GM19099 (cell line): ENCODE measurements around the gene IL17F.

Source experiments
- POLR2A ChIP-seq: IDR thresholded peaks from 3 replicates; pipeline ENCODE4 v1.6.1; 2011; ENCODE audit warnings: low read depth; ENCODE audit not compliant: insufficient read length; ENCODE audit errors: extremely low read depth

IL17F gene

DNA sequence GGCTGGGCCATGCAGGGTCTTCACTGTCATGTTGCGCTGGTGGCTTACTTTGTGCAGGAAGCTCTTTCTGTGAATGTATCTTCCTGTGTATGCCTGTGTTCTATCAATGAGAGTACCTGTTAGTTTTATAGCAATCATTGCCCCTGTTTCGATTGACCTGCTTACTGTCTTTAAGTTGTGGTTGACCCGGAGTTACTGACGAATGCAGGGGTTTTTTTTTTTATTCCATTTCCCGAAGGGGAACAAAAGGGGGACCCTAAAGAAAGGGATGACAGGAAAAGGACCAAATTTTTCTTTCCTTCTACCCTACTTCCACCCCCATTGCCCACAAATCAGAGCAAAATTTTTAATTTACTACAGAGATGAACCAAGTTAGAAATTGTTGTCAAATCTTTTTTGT is at the start of gene IL17F:
TSS of gene IL17F (minus strand) at position 101 of the 400 bp plus-strand sequence. CDS start at position 30, 71 bp downstream.
- no peak for TF ChIP-seq POLR2A

GRCh38 chr6:52293067-52293466 is 48.8 kb upstream of the IL17F start:
- TF ChIP-seq POLR2A: no peak

DNA sequence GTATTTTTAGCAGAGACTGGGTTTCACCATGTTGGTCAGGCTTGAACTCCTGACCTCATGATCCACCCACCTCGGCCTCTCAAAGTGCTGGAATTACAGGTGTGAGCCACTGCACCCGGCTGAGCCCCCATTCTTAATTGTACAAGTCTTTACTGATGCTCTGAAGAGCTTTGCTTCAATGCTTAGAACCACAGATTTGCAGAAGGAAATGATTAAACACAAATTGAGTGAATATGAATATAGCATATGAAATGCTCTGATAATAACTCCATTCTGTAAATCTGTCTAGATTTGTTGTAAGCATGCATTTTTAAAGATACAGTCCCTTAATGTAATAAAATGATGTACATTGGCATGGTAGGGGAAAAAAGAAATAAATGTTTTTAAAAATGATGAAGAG is 44.5 kb upstream of the IL17F start:
- no peak for TF ChIP-seq POLR2A

DNA sequence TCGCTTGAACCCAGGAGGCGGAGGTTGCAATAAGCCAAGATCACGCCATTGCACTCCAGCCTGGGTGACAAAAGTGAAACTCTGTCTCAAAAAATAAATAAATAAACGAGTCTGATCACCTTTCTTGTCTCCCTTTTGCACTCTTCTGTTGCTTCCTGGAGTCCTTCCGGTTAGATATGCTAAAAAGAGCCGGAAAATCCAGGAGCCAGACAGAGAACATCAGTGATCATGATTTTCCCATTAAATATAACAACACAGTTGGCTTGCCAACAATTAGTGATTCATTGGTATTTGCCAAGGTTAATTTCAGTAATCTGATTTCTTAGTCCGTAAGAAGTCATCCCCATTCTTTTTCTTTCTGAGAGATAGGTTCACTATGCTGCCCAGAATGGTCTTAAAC is 43.9 kb upstream of the IL17F start:
- TF ChIP-seq POLR2A: no peak

GRCh38 chr6:52286798-52287432 is 42.6 kb upstream of the IL17F start:
- no peak for TF ChIP-seq POLR2A

DNA sequence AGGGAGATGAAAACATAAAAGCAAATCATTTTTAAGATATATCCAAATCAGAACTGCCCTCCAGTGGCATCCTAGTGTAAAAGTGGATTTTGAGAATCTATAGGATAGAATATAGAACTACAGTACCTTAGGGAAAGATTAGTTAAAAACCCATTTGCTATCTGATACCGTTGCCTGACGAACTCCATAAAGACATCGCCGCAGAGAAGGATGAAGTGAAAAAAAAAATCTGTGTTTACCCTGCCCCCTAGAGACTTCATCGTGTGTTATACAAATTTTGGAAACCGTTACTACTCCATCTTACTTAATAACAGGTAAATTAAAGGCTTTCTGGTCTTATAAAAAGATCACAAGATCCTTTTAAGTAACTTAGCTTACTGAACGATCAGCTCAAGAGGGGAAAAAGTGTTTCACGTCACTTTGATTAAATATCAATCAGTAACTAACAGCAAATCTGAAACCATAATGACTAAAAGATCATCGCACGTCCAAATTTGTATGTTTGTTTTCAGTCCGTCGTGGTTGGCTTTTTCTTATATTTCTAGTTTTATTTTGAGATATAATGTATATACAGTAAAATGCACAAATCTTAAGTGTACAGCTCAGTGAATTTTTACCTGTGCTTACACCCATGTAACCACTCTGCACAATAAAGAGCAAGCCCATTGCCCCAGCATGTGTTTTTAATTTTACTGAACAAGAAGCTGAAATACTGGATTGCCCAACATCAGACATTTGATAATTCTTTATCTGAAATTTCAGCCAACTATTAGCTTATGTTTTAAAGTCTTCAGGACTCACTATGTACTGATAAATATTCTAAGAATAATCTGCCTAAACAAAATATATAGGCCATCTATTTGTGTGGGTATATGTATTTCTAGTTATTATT is 41.1 kb upstream of the IL17F start:
- TF ChIP-seq POLR2A: no peak

GRCh38 chr6:52284460-52285176 is 40.3 kb upstream of the IL17F start, which contains the start of gene MCM3:
MCM3 (minus strand) TSS chr6:52284742; CDS start chr6:52284674, 68 bp downstream.
- peak; percentile 72 for TF ChIP-seq POLR2A

GRCh38 chr6:52284131-52284459 is 39.8 kb upstream of the IL17F start:
- TF ChIP-seq POLR2A: no peak

DNA sequence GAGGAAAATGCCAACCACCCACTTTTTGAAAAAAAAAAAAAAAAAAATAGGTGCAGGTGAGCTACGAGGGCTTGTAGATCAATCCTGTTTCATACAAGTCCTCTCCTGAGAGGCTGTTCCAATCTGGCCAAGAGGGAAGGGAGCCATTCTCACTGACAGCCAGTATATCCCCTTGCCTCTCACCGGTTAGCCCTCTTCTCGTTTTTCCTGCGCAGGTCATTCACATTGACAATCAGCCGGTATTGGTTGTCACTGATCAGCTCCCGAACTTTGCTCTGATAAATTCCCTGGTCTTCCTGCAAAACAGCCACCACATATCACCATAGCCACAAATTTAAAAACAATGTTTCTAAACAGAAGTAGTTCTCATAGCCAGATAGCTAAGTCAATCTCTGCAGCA is 38.8 kb upstream of the IL17F start:
- TF ChIP-seq POLR2A: no peak

- no peak for TF ChIP-seq POLR2A
Measured at GRCh38 chr6:52276130-52276529, 31.8 kb upstream of the IL17F start.

DNA sequence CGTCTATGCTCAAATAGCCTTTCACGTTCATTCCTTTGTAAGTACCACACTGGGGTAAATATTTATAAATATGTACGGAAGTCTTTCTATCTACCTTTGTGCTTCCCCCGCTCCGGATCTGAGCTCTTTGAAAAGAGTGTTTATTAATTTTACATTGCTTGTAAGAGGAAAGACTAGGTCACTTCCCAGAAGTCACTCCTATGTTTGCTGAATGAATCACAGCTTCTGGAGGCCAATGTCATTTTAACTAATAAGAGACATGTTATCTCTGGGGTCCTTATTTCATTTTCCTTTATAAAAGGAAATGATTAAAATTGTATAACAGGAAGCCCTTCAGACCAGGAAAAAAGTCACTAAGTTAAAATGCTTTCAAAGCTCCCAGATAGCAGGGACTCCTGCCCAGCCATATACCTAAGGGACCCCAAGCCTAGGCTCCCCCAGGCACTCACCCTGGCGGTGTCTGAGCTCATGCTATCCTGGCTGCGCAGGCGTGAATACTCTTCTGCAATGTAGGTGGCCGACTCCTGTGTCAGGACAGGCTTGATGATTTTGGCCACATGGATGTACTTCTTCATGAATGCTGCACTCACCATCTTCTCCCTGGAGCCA is 27.7 kb upstream of the IL17F start:
- TF ChIP-seq POLR2A: no peak

- TF ChIP-seq POLR2A: no peak
Measured at GRCh38 chr6:52263709-52264540, 19.6 kb upstream of the IL17F start.

DNA sequence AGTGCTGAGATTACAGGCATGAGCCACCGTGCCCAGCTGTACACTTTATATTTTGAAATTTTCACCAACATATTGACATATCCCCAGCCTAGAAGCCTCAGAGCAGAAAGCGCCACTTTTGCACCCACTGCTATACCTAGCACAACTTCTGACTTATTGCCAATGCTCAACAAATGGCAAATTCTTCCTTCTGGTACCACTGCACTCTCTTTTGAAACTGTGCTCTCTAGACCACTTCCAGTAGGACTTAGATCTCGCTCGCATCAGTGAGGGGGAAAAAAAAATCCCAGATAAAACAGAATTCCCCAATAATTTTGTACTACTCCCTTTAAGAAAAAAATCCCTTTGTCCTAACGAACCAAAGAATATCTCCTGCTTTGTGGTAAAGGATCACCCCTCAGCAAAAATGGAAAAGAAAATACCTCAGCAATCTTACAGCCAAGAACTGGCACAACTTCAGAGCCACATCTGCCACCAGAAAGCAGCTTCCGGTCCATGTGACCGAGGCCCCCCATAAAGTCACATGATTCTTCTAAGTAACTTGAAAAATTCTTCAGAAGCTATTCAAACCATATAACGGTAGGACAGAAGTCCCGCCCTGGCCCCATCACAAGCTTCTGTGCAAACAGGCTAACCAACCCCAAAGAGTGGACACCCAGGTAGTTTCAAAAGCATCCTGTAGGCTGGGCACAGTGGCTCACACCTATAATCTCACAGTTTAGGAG is 18.5 kb upstream of the IL17F start:
- no peak for TF ChIP-seq POLR2A

- TF ChIP-seq POLR2A: no peak
Measured at GRCh38 chr6:52261229-52261628, 16.9 kb upstream of the IL17F start.
